Measurements from ENCODE around the gene FAM89A. TPM values are rescaled to one million over a fixed set of nuclear protein-coding genes. Genes with fewer than 3 reads are reported as not detected.
"Not testable (repeated sequence)": the region's sequence is repeated elsewhere in the genome, so short reads cannot be mapped to it uniquely, and the experiment has no call there.

The FAM89A gene
- polyA plus RNA-seq, 1 of the 3 experiments (the other 2 are of a cell fraction), result 2.7 TPM

- H3K27ac ChIP-seq (ENCODE audit: low read depth in 2 of 2, low read length in 1 of 2); H3K9me2 ChIP-seq; H3K9me3 ChIP-seq; H3K9ac ChIP-seq; H3K79me2 ChIP-seq (ENCODE audit: insufficient read depth); H3F3A ChIP-seq (replicated peaks; ENCODE audit: insufficient read depth); H4K20me1 ChIP-seq (ENCODE audit: insufficient read depth); H3K4me1 ChIP-seq (ENCODE audit: control insufficient read depth in 1 of 2, insufficient read depth in 2 of 2, low read depth in 1 of 2, low read length in 1 of 2); H3K27me3 ChIP-seq (ENCODE audit: insufficient read depth); DNase-seq; POLR2A ChIA-PET; H3K36me3 ChIP-seq (replicated peaks in 1 of 2; ENCODE audit: control insufficient read depth in 1 of 2, insufficient read depth in 2 of 2, low read length in 1 of 2); H3K4me2 ChIP-seq; H2AFZ ChIP-seq (ENCODE audit: low read depth); H3K4me3 ChIP-seq (ENCODE audit: low read depth in 2 of 2, low read length in 1 of 2): not testable (repeated sequence)
- WGBS (ENCODE audit: low lambda C conversion rate), result 65% methylated on average over 9 of the region's 9 CpGs
- CTCF ChIA-PET, result interaction anchor here (0.6 to 1.1 kb wide), 2 partner anchors 11 to 102 kb away, joined by 3 to 4 read pairs; partner anchors contain the start of gene FAM89A
These were observed 10.9 kb upstream of the FAM89A start for GRCh38 chr1:231050932-231051331.

GRCh38 chr1:231050395-231050794, 10.3 kb upstream of the FAM89A start:
- POLR2A ChIA-PET, result no interaction called here
- Histone ChIP-seq H3K9me2 (no peaks in the 10 kb centered on the region), H3F3A (replicated peaks; ENCODE audit: insufficient read depth) (no peaks in the 10 kb centered on the region), H3K36me3 (replicated peaks in 1 of 2; ENCODE audit: control insufficient read depth in 1 of 2, insufficient read depth in 2 of 2, low read length in 1 of 2) (no peaks in the 10 kb centered on the region), H3K4me3 (ENCODE audit: low read depth in 2 of 2, low read length in 1 of 2) (no peak overlapping the region), H2AFZ (ENCODE audit: low read depth) (no peak overlapping the region), H3K9ac (no peak overlapping the region), H3K9me3 (no peaks in the 10 kb centered on the region), H3K27me3 (ENCODE audit: insufficient read depth) (peaks cover 7% of the 10 kb centered on the region; the same call in 1 of the 2 replicates), H4K20me1 (ENCODE audit: insufficient read depth) (no peaks in the 10 kb centered on the region), H3K27ac (ENCODE audit: low read depth in 2 of 2, low read length in 1 of 2) (no peak overlapping the region), H3K79me2 (ENCODE audit: insufficient read depth) (no peaks in the 10 kb centered on the region), H3K4me1 (ENCODE audit: control insufficient read depth in 1 of 2, insufficient read depth in 2 of 2, low read depth in 1 of 2, low read length in 1 of 2) (no peaks in the 10 kb centered on the region), H3K4me2 (no peak overlapping the region)
- no peak for TF ChIP-seq EP300 (IDR thresholded peaks at IDR 0.05; ENCODE audit: borderline replicate concordance in 1 of 2, low read depth in 1 of 2, low read length in 1 of 2)
- DNase-seq, result no peak
- CTCF ChIA-PET, result interaction anchor here (0.6 to 1.1 kb wide), 2 partner anchors 10 to 101 kb away, joined by 3 to 4 read pairs; partner anchors contain the start of gene FAM89A
- 68% methylated on average over 3 of the region's 3 CpGs for WGBS (ENCODE audit: low lambda C conversion rate)

GRCh38 chr1:231049121-231049979, 9.3 kb upstream of the FAM89A start:
- Histone ChIP-seq H3K9ac (no peak overlapping the region), H3K27ac (ENCODE audit: low read depth in 2 of 2, low read length in 1 of 2) (no peak overlapping the region), H3K4me1 (ENCODE audit: control insufficient read depth in 1 of 2, insufficient read depth in 2 of 2, low read depth in 1 of 2, low read length in 1 of 2) (no peaks in the 10 kb centered on the region), H3K9me3 (no peaks in the 10 kb centered on the region), H3K9me2 (no peaks in the 10 kb centered on the region), H3K4me3 (ENCODE audit: low read depth in 2 of 2, low read length in 1 of 2) (no peak overlapping the region), H3F3A (replicated peaks; ENCODE audit: insufficient read depth) (no peaks in the 10 kb centered on the region), H3K4me2 (no peak overlapping the region), H2AFZ (ENCODE audit: low read depth) (no peak overlapping the region), H3K27me3 (ENCODE audit: insufficient read depth) (peaks cover 7% of the 10 kb centered on the region), H3K36me3 (replicated peaks in 1 of 2; ENCODE audit: control insufficient read depth in 1 of 2, insufficient read depth in 2 of 2, low read length in 1 of 2) (no peaks in the 10 kb centered on the region), H3K79me2 (ENCODE audit: insufficient read depth) (no peaks in the 10 kb centered on the region), H4K20me1 (ENCODE audit: insufficient read depth) (no peaks in the 10 kb centered on the region)
- CTCF ChIA-PET, result interaction anchor here (1.1 kb wide), 1 partner anchor 9 kb away, joined by 3 read pairs; the partner anchor contains the start of gene FAM89A
- TF ChIP-seq SMC3 (IDR thresholded peaks at IDR 0.05; ENCODE audit: low read depth, low read length) (no peak), JUND (IDR thresholded peaks at IDR 0.05) (no peak), RFX5 (IDR thresholded peaks at IDR 0.05; ENCODE audit: low read length) (no peak), GATA2 (CRISPR knock-in tag; IDR thresholded peaks at IDR 0.05) (no peak), YY1 (IDR thresholded peaks at IDR 0.05; ENCODE audit: low read depth) (no peak), SIN3A (IDR thresholded peaks at IDR 0.05; ENCODE audit: borderline replicate concordance, low read depth, low read length) (no peak), NRF1 (IDR thresholded peaks at IDR 0.05; ENCODE audit: low read depth, low read length) (no peak), RAD21 (IDR thresholded peaks at IDR 0.05; ENCODE audit: low read length) (no peak), TCF12 (IDR thresholded peaks at IDR 0.05) (no peak), EP300 (IDR thresholded peaks at IDR 0.05; ENCODE audit: borderline replicate concordance in 1 of 2, low read depth in 1 of 2, low read length in 1 of 2) (no peak)
- TF ChIP-seq, protein P1, sequence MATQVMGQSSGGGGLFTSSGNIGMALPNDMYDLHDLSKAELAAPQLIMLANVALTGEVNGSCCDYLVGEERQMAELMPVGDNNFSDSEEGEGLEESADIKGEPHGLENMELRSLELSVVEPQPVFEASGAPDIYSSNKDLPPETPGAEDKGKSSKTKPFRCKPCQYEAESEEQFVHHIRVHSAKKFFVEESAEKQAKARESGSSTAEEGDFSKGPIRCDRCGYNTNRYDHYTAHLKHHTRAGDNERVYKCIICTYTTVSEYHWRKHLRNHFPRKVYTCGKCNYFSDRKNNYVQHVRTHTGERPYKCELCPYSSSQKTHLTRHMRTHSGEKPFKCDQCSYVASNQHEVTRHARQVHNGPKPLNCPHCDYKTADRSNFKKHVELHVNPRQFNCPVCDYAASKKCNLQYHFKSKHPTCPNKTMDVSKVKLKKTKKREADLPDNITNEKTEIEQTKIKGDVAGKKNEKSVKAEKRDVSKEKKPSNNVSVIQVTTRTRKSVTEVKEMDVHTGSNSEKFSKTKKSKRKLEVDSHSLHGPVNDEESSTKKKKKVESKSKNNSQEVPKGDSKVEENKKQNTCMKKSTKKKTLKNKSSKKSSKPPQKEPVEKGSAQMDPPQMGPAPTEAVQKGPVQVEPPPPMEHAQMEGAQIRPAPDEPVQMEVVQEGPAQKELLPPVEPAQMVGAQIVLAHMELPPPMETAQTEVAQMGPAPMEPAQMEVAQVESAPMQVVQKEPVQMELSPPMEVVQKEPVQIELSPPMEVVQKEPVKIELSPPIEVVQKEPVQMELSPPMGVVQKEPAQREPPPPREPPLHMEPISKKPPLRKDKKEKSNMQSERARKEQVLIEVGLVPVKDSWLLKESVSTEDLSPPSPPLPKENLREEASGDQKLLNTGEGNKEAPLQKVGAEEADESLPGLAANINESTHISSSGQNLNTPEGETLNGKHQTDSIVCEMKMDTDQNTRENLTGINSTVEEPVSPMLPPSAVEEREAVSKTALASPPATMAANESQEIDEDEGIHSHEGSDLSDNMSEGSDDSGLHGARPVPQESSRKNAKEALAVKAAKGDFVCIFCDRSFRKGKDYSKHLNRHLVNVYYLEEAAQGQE (IDR thresholded peaks at IDR 0.05; ENCODE audit: low read depth, low read length), result no peak
- DNase-seq, result no peak
- WGBS (ENCODE audit: low lambda C conversion rate), result 41% methylated on average over 10 of the region's 10 CpGs
- POLR2A ChIA-PET, result interaction anchor here (0.6 kb wide), 1 partner anchor 872 kb away, joined by 4 read pairs; no protein-coding TSS in a partner anchor

GRCh38 chr1:231048419-231048818, 8.4 kb upstream of the FAM89A start:
- CTCF ChIA-PET; H3K9ac ChIP-seq; H3K79me2 ChIP-seq (ENCODE audit: insufficient read depth); DNase-seq; H3K4me2 ChIP-seq; H3K9me2 ChIP-seq; H3F3A ChIP-seq (replicated peaks; ENCODE audit: insufficient read depth); H3K36me3 ChIP-seq (replicated peaks in 1 of 2; ENCODE audit: control insufficient read depth in 1 of 2, insufficient read depth in 2 of 2, low read length in 1 of 2); H3K27ac ChIP-seq (ENCODE audit: low read depth in 2 of 2, low read length in 1 of 2); H3K9me3 ChIP-seq; H2AFZ ChIP-seq (ENCODE audit: low read depth); POLR2A ChIA-PET; H3K27me3 ChIP-seq (ENCODE audit: insufficient read depth); H4K20me1 ChIP-seq (ENCODE audit: insufficient read depth); H3K4me1 ChIP-seq (ENCODE audit: control insufficient read depth in 1 of 2, insufficient read depth in 2 of 2, low read depth in 1 of 2, low read length in 1 of 2); H3K4me3 ChIP-seq (ENCODE audit: low read depth in 2 of 2, low read length in 1 of 2): not testable (repeated sequence)
- 70% methylated on average over 9 of the region's 9 CpGs for WGBS (ENCODE audit: low lambda C conversion rate)
